HG03442 (cell line): ENCODE measurements around the gene CLASP1.
"Not testable (repeated sequence)": the region's sequence is repeated elsewhere in the genome, so short reads cannot be mapped to it uniquely, and the experiment has no call there.

Experiments
- ATAC-seq: cut with Tn5 transposase; IDR thresholded peaks from one replicate; pipeline ENCODE4 v1.9.1; 2021; ENCODE audit warnings: mild to moderate bottlenecking, moderate library complexity; ENCODE audit not compliant: unreplicated experiment

CLASP1 gene

DNA sequence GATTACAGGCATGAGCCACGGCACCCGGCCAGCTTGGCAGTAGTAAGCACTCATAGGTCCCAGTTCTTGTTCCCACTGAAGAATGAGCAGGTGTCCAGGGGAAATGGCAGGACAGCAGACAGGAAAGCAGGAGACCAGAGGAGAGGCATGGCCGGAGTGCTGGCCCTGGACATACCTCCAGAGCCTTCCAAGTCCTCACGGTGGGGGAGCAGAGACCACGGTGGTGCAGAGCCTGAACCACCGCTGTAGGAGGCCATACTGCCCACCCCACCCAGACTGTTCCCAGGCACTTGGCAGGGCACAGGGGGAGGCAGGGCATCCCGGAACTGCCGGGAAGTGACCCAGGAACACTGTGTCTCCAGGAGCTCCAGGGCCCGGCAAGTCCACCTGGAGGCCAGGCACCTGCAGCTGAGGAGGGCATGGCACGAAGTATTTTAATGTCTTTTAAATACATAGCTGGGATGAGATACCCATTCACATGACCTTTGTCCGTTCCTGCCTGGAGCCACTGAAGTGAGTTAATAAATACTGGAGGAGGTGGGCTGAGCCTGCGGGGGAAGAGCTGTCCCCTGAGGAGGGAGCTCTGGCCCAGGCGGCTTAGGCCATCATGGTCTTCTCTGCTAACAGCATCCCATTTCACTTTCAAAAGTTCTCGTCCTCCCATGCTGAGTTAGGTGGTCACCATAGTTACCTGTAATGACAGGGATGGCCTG lies 314.5 kb downstream of the CLASP1 start:
- peak; percentile 2 for ATAC-seq

DNA sequence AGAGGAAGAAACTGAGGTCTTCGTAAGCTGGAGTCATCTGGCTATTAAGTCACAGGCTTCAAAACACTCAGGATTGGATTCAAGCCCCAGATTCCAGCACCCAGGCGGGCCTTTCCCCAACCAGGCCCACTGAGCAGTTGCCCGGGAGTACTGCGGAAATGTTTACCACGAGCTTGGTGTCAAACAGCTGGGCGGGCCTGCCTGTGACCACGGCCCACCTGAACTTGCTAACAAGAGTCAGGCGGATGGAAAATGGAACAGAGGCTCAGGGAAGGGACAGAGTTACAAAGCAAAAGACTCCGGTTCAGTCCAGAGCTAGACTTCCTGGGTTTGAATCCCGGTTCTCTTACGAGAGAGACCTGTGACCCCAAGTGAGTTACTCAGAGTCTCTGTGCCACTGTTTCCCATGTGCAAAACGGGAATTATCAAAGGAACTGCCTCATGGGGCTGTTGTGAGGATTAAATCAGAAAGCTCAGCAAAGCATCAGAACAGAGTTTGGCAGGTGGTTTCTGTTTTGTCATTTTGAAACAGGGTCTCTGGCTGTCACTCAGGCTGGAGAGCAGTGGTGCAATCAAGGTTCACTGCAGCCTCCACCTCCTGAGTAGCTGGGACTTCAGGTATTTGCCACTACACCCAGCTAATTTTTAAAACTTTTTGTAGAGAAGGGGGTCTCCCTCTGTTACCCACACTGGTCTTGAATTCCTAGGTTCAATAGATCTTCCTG lies 315.3 kb downstream of the CLASP1 start:
- peak; percentile 87 for ATAC-seq

DNA sequence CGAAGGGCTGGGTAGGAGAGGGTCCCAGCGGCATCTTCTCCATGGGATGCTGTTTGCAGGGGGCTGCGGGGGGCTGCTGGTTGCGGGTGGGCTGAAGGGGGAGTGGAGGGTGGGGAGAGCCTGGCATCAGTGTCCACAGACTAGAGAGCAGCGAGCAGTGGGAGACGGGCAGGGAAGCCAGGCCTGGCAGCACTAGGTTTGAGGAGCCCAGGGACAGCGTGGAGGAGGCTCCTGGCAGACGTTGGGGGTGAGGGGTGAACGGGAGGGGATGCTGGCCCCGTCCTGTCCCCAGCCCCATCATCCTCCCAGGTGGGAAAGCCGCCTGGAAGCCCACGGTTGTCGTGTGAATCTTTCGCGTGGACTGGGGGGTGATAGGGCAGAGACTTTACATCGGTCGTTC lies 316.0 kb downstream of the CLASP1 start:
- ATAC-seq, result no peak

DNA sequence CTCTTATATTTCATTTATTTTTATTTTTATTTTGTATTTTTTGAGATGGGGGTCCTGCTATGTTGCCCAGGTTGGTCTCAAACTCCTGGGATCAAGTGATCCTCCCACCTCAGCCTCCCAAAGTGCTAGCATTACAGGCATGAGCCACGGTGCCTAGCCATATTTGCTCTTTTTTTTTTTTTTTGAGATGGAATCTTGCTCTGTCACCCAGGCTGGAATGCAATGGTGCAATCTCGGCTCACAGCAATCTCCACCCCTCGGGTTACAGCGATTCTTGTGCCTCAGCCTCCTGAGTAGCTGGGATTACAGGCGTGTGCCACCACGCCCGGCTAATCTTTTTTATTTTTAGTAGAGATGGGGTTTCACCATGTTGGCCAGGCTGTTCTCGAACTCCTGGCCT lies 317.9 kb downstream of the CLASP1 start:
- ATAC-seq, result not testable (repeated sequence)

DNA sequence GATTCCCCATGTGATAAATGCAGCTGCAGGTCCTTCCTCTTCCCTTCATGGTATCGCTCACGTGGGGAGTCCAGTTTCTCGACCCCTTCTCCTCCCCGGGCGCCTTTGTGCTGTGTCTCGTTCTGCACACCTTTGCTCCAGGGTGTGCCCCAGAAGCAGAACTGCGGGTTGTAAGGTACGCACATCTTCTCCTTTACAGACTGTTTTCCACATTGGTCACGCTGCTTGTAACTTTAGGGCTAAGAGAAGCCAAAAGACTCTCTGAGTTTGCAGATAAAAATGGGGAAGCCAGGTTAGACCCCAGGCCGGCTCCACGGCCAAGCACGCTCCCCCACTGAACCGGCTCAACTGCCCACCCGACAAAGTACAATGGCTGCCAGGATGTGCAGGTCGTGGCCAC lies 318.3 kb downstream of the CLASP1 start:
- ATAC-seq, result no peak

DNA sequence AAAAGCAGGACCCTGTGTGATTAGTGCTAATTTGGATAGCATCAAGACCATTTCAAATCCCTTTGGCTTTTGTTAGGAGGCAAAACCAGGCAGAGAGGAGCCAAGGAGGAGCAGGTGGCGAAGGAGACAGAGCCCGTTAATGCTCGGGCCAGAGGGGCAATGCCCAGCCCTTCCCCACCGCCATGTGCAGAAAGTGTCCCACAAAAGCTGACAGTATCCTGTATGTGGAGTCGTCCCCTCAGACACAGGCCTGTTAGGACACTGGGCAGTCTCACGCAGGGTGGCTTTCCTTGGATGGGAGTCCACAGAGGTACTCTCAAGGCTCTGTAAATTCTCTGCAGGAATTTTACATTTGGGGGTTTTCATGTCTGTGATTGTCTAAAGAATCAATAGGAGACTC lies 319.5 kb downstream of the CLASP1 start:
- no peak for ATAC-seq

DNA sequence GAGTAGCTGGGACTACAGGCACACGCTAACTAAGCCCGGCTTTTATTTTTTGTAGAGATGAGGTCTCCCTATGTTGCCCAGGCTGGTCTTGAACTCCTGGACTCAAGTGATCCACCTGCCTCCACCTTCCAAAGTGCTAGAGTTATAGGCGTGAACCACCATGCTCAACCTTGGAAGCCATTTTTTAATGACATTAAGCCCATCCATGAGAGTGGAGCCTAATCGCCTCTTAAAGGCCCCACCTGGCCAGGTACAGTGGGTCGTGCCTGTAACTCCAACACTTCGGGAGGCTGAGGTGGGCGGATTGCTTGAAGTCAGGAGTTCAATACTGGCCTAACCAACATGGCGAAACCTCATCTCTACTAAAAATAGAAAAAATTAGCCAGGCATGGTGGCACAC lies 322.6 kb downstream of the CLASP1 start:
- ATAC-seq, result no peak

DNA sequence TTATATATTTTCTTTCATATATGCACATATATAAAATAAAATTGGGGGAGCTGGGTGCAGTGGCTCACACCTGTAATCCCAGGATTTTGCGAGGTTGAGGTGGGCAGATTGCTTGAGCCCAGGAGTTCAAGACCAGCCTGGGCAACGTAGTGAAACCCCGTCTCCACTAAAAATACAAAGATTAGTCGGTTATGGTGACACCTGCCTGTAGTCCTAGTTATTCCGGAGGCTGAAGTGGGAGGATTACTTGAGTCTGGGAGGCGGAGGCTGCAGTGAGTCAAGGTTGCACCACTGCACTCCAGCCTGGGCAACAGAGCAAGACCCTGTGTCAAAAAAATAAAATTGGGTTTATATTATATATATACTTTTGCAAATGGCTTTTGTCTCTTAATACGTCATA lies 324.7 kb downstream of the CLASP1 start:
- ATAC-seq, result no peak

DNA sequence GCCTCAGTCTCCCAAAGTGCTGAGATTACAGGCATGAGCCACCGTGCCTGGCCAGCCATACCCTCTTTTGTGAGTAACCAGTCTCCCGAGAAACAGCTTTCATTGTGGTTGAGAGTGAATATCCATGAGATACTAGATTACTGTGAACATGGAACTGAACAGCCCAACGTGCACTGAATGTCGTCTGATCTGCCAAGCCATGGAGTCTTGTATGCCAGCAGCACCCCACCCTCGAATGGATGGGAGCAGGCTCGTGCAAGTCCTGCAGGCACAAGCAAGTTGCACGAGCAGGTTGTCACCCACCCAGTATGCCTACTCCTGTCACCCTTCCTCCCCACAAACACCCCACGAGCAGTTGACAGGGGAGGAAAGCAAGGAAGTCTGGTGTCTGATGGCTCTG lies 327.8 kb downstream of the CLASP1 start:
- ATAC-seq, result no peak

DNA sequence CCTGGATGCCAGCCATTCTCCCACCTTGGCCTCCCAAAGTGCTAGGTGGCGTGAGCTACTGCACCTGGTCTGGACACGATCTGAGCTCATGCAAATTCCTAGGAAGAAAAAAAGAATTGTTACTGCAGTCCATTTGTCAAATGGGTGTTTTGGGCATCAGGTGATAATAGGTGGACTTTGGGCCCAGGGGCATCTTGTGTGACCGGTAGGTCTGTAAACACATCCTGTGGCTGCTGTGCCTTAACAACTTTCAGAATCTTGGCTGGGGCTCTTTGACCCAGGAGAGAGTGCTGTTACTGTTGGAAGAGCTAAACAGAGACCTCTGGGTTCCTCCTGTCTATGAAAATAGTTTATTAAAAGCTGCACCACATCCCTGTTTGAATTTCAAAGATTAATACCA lies 329.3 kb downstream of the CLASP1 start:
- no peak for ATAC-seq

DNA sequence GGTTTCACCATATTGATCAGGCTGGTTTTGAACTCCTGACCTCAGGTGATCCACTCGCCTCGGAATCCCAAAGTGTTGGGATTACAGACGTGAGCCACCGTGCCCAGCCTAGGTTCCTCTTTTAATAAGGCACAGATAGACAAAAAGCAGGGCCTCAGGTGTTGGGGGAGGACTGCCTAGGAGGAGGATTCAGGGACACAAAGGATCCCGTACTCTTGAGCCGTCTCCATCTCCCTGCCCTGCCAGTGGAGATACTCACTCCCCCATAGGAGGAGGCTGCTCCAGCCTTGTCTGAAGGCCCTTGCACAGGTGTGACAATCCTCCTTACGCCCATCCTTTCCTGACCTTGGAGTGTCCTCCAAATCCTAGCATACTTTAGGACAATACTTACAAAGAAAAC lies 332.3 kb downstream of the CLASP1 start:
- ATAC-seq, result no peak

DNA sequence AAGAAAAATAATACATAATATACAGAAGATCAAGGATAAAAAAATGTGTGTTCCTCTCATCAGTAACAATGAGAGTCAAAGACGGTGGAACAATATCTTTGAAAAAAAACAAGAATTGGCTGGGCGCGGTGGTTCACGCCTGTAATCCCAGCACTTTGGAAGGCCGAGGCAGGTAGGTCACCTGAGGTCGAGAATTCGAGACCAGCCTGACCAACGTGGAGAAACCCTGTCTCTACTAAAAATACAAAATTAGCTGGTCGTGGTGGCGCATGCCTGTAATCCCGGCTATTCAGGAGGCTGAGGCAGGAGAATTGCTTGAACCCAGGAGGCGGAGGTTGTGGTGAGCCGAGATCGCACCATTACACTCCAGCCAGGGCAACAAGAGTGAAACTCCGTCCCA lies 335.6 kb downstream of the CLASP1 start:
- not testable (repeated sequence) for ATAC-seq

DNA sequence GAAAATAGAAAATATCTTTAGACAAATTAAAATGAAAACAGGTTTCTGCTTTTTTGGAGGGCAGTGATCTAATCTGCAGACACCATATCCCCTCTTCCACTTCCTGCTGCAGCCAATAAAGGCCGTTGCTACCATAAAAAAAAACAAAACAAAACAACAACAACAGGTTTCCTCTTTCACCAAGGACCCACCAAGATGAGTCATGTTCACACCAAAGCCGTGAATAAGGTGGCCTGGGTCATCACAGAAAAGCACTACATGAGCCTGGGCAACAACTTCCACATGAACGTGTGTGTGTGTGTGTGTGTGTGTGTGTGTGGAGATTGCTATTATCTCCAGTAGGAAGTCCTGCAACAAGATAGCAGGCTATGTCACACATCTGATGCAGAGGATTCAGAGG lies 339.5 kb downstream of the CLASP1 start:
- ATAC-seq, result peak; percentile 87

DNA sequence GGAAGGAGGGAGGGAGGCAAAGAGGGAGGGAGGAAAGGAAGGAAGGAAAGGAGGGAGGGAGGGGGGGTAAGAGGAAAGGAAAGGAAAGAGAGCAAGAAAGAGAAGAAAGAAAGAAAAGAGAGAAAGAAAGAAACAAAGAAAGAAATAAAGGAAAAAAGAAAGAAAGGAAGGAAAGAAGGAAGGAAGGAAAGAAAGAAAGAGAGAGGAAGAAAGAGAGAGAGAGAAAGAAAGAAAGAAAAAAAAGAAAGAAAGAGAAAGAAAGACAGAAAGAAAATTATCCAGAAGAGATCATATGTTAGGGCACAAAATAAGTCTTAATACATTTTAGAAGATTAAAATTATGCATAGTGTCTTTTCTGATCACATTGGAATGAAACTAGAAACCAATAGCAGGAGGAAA lies 339.9 kb downstream of the CLASP1 start:
- no peak for ATAC-seq

DNA sequence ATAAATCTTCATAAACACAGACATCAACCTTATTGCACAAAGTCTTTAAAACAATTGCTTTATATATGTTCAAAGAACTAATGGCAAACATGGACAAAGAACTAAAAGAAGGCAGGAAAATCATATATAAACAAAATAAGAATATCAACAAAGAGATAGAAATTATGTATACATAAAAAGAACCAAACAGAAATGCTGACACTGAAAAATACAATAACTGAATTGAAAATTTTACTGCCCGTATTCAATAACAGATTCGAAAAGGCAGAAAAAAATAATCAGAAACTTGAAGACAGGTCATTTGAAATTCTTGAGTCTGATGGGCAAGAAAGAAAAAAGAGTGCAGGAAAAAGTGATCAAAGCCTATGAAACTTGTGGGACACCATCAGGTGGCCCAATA lies 342.2 kb downstream of the CLASP1 start:
- ATAC-seq, result no peak

DNA sequence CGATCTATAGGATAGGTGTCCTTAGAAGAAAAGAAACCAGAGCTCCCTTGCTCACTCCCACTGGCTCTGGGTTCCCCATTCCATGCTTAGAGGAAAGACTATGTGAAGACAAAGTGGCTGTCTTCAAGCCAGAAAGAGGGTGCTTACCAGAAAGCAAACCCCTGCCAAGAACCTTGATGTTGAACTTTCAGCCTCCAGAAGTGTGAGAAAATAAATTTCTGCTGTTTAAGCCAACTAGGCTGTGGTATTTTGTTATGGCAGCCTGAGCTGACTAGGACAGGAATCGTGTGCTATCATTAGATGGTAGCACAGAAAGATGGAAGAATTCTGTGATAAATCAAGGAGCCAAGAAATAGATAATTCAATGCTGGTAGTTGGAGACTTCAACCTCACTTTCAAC lies 344.3 kb downstream of the CLASP1 start:
- ATAC-seq, result no peak

DNA sequence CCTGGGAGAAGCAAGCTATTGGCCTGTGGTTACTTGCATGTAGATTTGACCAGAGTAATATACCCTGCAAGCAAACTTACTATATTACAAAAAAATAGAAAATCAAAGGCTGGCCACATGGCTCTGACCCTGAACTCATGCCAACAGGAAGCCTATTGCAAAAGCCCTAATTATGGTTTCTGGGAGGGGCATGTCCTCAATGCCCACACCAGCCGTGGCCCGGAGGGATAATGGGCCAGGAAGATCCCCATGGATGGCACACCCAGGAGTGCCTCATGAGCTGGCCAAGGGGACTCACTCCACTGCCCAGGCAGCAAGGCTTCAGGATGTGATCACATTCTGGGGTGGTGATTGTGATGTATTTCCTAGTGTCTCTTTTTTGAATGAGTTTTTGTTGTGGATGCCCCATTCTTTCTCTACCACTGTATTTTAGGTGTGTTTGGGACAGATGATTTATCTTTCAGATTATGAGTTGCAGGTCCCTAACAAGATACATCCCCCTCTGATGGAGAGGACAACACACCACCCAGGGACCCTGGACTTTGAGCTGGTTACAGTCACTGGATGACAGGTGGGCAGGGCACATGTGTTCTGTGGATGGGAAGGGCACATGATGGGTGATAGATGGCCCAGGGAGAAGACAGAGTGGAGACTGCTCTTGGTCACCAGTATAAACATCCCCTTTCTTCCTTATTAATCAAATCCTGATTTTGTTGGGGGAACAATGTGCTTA lies 345.6 kb downstream of the CLASP1 start:
- ATAC-seq, result no peak

DNA sequence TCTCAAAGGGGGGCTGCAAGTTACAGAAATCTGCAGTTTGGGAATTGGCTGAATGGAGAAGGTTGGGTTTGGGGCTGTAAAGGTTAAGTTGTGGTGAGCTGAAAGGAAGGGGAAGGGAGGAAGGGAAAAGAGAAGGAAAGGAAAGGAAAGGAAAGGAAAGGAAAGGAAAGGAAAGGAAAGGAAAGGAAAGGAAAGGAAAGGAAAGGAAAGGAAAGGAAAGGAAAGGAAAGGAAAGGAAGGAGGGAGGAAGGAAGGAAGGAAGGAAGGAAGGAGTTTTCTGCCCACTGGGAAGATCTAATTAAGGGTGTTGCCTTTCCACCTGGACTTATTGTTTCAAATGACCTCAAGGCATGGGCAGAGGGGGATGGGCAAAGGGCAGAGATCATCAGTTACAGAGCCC lies 348.1 kb downstream of the CLASP1 start:
- ATAC-seq, result not testable (repeated sequence)

DNA sequence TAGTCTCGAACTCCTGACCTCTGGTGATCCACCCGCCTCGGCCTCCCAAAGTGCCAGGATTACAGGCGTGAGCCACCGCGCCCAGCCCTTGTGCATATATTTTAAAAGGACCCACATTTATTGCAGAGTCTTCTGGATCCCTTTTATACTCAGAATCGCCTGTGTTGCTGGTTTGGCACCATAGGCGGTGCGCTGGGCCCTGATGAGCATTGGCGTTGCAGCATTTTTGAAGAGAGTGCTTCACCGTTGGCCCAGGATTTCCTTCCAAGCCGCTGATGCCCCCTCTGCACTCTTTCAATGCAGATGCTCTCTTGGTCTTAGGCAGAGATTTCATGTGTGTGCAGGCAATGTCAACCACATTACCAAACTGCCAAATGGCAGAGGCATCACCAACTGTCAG lies 350.8 kb downstream of the CLASP1 start:
- ATAC-seq, result no peak

DNA sequence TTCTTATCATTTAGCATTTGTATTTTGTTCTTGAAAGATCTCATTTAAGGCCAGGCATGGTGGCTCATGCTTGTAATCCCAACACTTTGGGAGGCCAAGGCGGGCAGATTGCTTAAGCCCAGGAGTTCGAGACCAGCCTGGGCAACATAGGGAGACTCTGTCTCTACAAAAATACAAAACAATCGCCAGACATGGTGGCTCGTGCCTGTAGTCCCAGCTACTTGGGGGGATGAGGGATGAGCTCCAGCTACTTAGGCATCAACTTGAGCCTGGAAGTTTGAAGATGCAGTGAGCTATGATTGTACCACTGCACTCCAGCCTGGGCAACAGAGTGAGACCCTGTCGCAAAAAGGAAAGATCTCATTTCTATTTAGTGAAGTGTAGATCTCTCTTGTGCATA lies 351.4 kb downstream of the CLASP1 start:
- not testable (repeated sequence) for ATAC-seq

DNA sequence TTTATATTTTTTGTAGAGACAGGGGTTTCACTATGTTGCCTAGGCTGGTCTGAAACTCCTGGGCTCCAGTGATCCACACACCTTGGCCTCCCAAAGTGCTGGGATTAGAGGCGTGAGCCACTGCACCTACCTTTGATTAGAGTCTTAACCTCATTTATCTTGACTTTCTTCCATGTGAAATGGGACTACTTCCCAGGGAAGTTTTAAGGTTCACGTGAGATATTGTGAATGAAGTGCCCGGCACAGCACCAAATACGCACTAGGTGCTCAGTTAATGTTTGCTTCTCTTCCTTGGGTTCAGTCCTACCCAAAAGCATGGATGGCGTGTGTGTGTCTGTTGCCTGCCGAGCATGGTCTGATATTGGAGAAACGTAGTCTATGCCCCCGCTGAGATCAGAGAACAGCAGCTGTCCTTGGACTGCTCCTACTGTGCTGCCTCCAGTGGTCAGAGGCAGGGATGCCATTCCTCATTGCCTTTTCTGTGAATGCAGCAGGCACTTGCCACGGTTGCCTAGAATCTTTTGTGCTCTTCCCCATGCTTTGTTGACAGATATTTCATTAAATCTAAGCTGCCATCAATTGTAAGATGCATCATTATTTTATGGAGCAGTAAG lies 351.9 kb downstream of the CLASP1 start:
- no peak for ATAC-seq
